Tibial nerve (tissue), 4 donors: ENCODE measurements around the gene PSMD14. TPM values are rescaled to one million over a fixed set of nuclear protein-coding genes. Genes with fewer than 3 reads are reported as not detected.

Source experiments
- DNase-seq, 2 donors: peaks; one replicate each; pipeline ENCODE4 v3.0.0-alpha.2; 2019; ENCODE audit warnings: low spot score in 2 of 2
- H3K27ac ChIP-seq, 4 donors: fragments of 200-600 bp; sonication (generic) in 3 of 4; one replicate each; pipeline ENCODE4 v1.5.1; 2017 to 2019; ENCODE audit warnings: mild to moderate bottlenecking in 1 of 4
- H3K27me3 ChIP-seq, 2 donors: fragments of 200-600 bp; sonication (generic) in 1 of 2; one replicate each; pipeline versions ENCODE4 v1.5.1 to v1.6.0; 2017 to 2019
- H3K36me3 ChIP-seq, 3 donors: fragments of 200-600 bp; sonication (generic); one replicate each; pipeline ENCODE4 v1.5.1; 2018 to 2019
- H3K4me1 ChIP-seq, 4 donors: fragments of 200-600 bp; sonication (generic) in 3 of 4; one replicate each; pipeline ENCODE4 v1.5.1; 2017 to 2019
- H3K4me3 ChIP-seq, 4 donors: fragments of 200-600 bp; sonication (generic) in 3 of 4; one replicate each; pipeline ENCODE4 v1.5.1; 2017 to 2019; ENCODE audit warnings: mild to moderate bottlenecking in 1 of 4, moderate library complexity in 1 of 4
- H3K9me3 ChIP-seq, 4 donors: fragments of 200-600 bp; sonication (generic) in 3 of 4; one replicate each; pipeline ENCODE4 v1.5.1; 2017 to 2019
- EP300 ChIP-seq, 2 donors: sonication (generic); formaldehyde crosslinking; IDR thresholded peaks; one replicate each; pipeline ENCODE4 v1.6.1; 2017; ENCODE audit warnings: antibody characterized with exemption in 2 of 2, mild to moderate bottlenecking in 1 of 2
- POLR2A ChIP-seq, 2 donors: fragments of 450-650 bp; IDR thresholded peaks; one replicate each; pipeline ENCODE4 v1.6.1; 2017; ENCODE audit warnings: antibody characterized with exemption in 2 of 2, mild to moderate bottlenecking in 2 of 2, moderate library complexity in 2 of 2
- WGBS, 2 donors: methylation state at CpG; one replicate each; pipeline ENCODE4 v1.1.5; 2018; 5-methylcytosine and 5-hydroxymethylcytosine counted together
- total RNA-seq, 4 donors: library from RNA; depleted of rRNA; stranded (reverse); fragments of >200 nt; gene quantifications; one replicate each; pipeline ENCODE4 v1.1.0, GENCODE V29; 2016
- TF ChIP-seq, protein P1 (sequence below), 5 experiments: fragments of 200-600 bp in 3 of 5; fragments of 450-650 bp in 2 of 5; sonication (generic) in 3 of 5; IDR thresholded peaks; one replicate each; pipeline ENCODE4 v1.5.1; 2016 to 2019; ENCODE audit warnings: antibody characterized with exemption in 5 of 5, mild to moderate bottlenecking in 3 of 5, moderate library complexity in 2 of 5

The PSMD14 gene
- total RNA-seq, 4 donors from 2014 or later = 22.0 to 29.1 (median 26.4) TPM

DNA sequence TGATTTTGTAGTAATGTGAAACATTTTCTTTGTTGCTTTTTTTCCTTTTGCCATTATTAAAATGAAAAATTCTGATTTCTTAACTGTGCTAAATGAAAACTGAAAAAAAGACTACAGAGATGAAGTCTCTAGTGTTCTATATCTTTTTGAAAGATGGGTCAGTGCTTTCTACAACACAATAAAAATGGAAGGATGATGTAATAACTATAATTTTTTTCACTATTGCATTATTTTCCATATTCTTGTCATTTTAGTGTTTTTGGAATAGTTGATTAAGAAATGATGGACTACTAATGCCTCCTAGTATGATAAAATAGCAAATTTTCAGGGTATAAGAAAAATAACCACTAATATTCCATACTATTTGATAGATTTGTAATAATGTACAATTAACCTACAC, 7.2 kb downstream of the PSMD14 start:
- Histone ChIP-seq H3K27ac (no peak overlapping the region), H3K9me3 (no peaks in the 10 kb centered on the region), H3K36me3 (no peaks in the 10 kb centered on the region), H3K4me3 (no peak overlapping the region), H3K4me1 (no peaks in the 10 kb centered on the region), H3K27me3 (no peaks in the 10 kb centered on the region)
- no peak for DNase-seq
- no peak for TF ChIP-seq POLR2A (IDR thresholded peaks at IDR 0.05)
- no peak for TF ChIP-seq EP300 (IDR thresholded peaks at IDR 0.05)
- TF ChIP-seq, protein P1, sequence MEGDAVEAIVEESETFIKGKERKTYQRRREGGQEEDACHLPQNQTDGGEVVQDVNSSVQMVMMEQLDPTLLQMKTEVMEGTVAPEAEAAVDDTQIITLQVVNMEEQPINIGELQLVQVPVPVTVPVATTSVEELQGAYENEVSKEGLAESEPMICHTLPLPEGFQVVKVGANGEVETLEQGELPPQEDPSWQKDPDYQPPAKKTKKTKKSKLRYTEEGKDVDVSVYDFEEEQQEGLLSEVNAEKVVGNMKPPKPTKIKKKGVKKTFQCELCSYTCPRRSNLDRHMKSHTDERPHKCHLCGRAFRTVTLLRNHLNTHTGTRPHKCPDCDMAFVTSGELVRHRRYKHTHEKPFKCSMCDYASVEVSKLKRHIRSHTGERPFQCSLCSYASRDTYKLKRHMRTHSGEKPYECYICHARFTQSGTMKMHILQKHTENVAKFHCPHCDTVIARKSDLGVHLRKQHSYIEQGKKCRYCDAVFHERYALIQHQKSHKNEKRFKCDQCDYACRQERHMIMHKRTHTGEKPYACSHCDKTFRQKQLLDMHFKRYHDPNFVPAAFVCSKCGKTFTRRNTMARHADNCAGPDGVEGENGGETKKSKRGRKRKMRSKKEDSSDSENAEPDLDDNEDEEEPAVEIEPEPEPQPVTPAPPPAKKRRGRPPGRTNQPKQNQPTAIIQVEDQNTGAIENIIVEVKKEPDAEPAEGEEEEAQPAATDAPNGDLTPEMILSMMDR (IDR thresholded peaks at IDR 0.05) = no peak

DNA sequence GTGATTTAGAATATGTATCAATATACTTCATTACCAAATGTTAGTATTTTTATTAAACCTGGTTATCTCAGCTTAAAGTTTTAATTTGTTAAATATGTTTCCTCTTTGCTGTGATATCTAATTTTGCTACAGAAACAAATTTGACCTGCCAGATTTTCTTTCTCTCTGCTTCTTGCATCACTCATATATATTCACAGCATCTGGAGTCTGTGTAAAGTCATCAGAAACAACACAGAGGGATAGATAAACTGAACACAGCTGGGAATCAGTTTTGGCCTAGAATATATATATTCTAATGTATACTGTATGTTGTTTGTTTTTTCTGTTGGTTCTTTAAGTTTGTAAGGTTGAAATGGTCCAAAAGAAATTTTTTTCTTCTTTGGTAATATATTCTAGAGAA, 8.5 kb downstream of the PSMD14 start:
- no peaks in the 10 kb centered on the region for H3K4me1 ChIP-seq
- DNase-seq = no peak
- no peaks in the 10 kb centered on the region for H3K9me3 ChIP-seq
- no peak overlapping the region for H3K27ac ChIP-seq
- H3K27me3 ChIP-seq = no peaks in the 10 kb centered on the region
- no peak overlapping the region for H3K4me3 ChIP-seq
- TF ChIP-seq POLR2A (IDR thresholded peaks at IDR 0.05) (no peak), EP300 (IDR thresholded peaks at IDR 0.05) (no peak)
- TF ChIP-seq, protein P1 (IDR thresholded peaks at IDR 0.05) = no peak
- H3K36me3 ChIP-seq = peaks cover 0 to 10% (median 0%) of the 10 kb centered on the region in 3 donors

DNA sequence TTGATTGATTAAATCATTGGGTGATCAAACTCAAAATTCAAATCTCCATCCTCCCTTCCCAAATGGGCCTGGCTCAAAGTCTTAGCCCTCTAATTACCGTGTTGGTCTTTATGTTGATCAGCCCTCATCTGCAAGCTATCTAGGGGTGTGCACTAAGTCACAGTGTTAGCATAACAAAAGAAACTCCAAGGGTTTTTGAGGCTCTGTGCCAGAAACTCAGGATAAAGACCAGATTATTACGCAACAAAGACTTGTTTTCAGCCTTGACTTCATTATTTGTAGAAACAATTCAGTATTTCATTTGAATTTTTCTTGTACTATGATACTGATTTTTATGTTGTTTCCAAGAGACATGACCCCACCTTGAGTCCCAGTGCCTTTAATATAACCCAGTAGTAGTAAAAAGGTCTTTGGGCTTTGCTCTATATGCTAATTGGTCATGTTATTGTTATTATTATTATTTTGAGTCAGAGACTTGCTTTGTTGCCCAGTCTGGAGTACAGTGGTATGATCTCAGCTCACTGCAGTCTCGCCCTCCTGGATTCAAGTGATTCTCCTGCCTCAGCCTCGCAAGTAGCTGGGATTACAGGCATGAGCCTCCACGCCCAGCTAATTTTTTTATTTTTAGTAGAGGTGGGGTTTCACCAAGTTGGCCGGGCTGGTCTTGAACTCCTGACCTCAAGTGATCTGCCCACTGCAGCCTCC, 13.9 kb downstream of the PSMD14 start:
- 68 to 75% methylated on average over 6 of the region's 6 CpGs for WGBS, 2 donors
- Histone ChIP-seq H3K27me3 (no peaks in the 10 kb centered on the region), H3K4me1 (peaks cover 0 to 6% (median 0%) of the 10 kb centered on the region in 4 donors), H3K36me3 (peaks cover 0 to 20% (median 0%) of the 10 kb centered on the region in 3 donors), H3K4me3 (no peak overlapping the region), H3K9me3 (no peaks in the 10 kb centered on the region), H3K27ac (no peak overlapping the region)
- TF ChIP-seq EP300 (IDR thresholded peaks at IDR 0.05) (no peak), POLR2A (IDR thresholded peaks at IDR 0.05) (no peak)
- TF ChIP-seq, protein P1 (IDR thresholded peaks at IDR 0.05) = no peak
- no peak for DNase-seq

DNA sequence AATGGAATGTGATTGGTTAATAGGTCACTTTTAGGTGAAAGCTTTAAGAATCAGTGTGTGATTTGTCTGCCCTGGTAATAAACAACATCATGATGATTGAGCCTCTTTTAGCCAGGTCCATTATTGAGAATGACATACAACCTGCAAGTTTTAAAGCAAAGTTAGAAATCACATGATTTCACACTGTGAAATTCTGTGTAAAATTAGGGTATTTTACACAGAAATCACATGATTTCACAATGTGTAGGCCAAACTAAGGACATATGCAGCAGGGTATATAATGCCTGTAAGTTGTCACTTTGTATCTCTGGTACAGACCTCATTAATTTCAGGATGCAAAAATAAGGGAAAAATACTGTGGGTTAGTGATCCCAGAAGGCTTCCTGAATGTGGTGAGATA, 16.7 kb downstream of the PSMD14 start:
- Histone ChIP-seq H3K27ac (no peak overlapping the region), H3K36me3 (peaks cover 0 to 20% (median 0%) of the 10 kb centered on the region in 3 donors), H3K27me3 (no peaks in the 10 kb centered on the region), H3K9me3 (no peaks in the 10 kb centered on the region), H3K4me1 (peaks cover 0 to 6% (median 0%) of the 10 kb centered on the region in 4 donors), H3K4me3 (no peak overlapping the region)
- no peak for DNase-seq
- TF ChIP-seq POLR2A (IDR thresholded peaks at IDR 0.05) (no peak), EP300 (IDR thresholded peaks at IDR 0.05) (no peak)
- TF ChIP-seq, protein P1 (IDR thresholded peaks at IDR 0.05) = no peak

DNA sequence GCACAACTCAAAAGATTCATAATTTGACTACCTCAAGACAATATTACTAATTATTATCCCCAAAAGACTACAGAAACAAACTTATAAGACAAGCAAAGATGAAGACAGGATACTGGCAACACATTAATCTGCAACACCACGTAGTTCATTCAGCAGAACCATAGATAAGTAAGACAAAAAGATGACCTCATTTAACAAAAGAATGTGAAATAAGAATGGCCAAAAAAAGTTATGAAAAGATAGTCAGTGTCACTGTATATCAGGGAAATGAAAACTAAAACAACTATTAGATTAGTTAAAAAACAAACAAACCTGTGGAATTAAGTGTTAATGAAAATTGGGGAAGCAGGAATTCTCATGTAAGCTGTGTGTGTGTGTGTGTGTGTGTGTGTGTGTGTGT, 19.4 kb downstream of the PSMD14 start:
- H3K36me3 ChIP-seq = peaks cover 0 to 11% (median 0%) of the 10 kb centered on the region in 3 donors
- H3K27ac ChIP-seq = no peak overlapping the region
- no peaks in the 10 kb centered on the region for H3K27me3 ChIP-seq
- 65 to 77% methylated on average over 1 of the region's 1 CpG for WGBS, 2 donors
- H3K4me1 ChIP-seq = no peaks in the 10 kb centered on the region
- no peaks in the 10 kb centered on the region for H3K9me3 ChIP-seq
- DNase-seq = no peak
- TF ChIP-seq, protein P1 (IDR thresholded peaks at IDR 0.05) = no peak
- TF ChIP-seq POLR2A (IDR thresholded peaks at IDR 0.05) (no peak), EP300 (IDR thresholded peaks at IDR 0.05) (no peak)
- no peak overlapping the region for H3K4me3 ChIP-seq
